HL-60 (cell line): ENCODE measurements around the gene RNGTT.

Experiments used
- CTCF ChIP-seq: IDR thresholded peaks from one replicate; pipeline ENCODE4 v1.5.1; 2011; ENCODE audit warnings: low read length, control low read depth, inconsistent platforms; ENCODE audit not compliant: insufficient read depth
- POLR2AphosphoS5 ChIP-seq: IDR thresholded peaks from 2 replicates; pipeline ENCODE4 v1.6.1; 2012; ENCODE audit warnings: low read depth

GRCh38 chr6:88806728-88807127 is 156.7 kb downstream of the RNGTT start:
- no peak for TF ChIP-seq CTCF
- no peak for TF ChIP-seq POLR2AphosphoS5
